SU-DHL-6 (cell line): ENCODE measurements around the gene ARL5A.

Experiments used
- H2AFZ ChIP-seq: fragments of 200-600 bp; sonication (generic); 2 replicates; pipeline ENCODE4 v1.6.1; 2014; ENCODE audit warnings: low read depth, mild to moderate bottlenecking, moderate library complexity, mixed read lengths, antibody characterized with exemption, low read length; ENCODE audit not compliant: severe bottlenecking
- H3F3A ChIP-seq: fragments of 200-600 bp; shearing (Covaris generic); 2 replicates; pipeline ENCODE4 v1.6.0; 2016; ENCODE audit warnings: antibody characterized with exemption, mild to moderate bottlenecking; ENCODE audit not compliant: insufficient read depth
- H3K27ac ChIP-seq: fragments of 200-600 bp; sonication (generic); 2 replicates; pipeline ENCODE4 v1.5.1; 2016; ENCODE audit warnings: low read depth, mild to moderate bottlenecking, low read length, moderate library complexity, mixed read lengths
- H3K27me3 ChIP-seq: fragments of 200-600 bp; sonication (generic), shearing (Covaris generic); 2 replicates; pipeline ENCODE4 v1.6.0; 2014; ENCODE audit warnings: mild to moderate bottlenecking, low read length
- H3K36me3 ChIP-seq: fragments of 200-600 bp; sonication (generic); 2 replicates; pipeline ENCODE4 v1.6.1; 2014; ENCODE audit warnings: mild to moderate bottlenecking, low read length, mixed read lengths
- H3K4me2 ChIP-seq: fragments of 300-600, 200-600 bp; shearing (Covaris generic), sonication (generic); 2 replicates; pipeline ENCODE4 v1.6.0; 2014; ENCODE audit warnings: low read length, low read depth, mild to moderate bottlenecking; ENCODE audit not compliant: poor library complexity, severe bottlenecking
- H3K4me3 ChIP-seq: fragments of 200-600 bp; sonication (generic); 2 replicates; pipeline ENCODE4 v1.5.1; 2014; ENCODE audit warnings: antibody characterized with exemption, low read length, mild to moderate bottlenecking, mixed read lengths; ENCODE audit not compliant: insufficient read depth, poor library complexity, severe bottlenecking
- H3K79me2 ChIP-seq: fragments of 200-600 bp; sonication (generic); 2 replicates; pipeline ENCODE4 v1.6.1; 2014; ENCODE audit warnings: mild to moderate bottlenecking, low read length, moderate library complexity; ENCODE audit not compliant: insufficient read depth
- H3K9ac ChIP-seq: fragments of 200-600 bp; sonication (generic); 2 replicates; pipeline ENCODE4 v1.7.0; 2014; ENCODE audit warnings: mild to moderate bottlenecking, low read length
- H3K9me2 ChIP-seq: fragments of 200-600 bp; sonication (generic); replicated peaks from 2 replicates; pipeline ENCODE4 v1.6.1; 2014; ENCODE audit warnings: low read length; ENCODE audit not compliant: insufficient read depth
- H3K9me3 ChIP-seq: fragments of 200-600 bp; sonication (generic); 2 replicates; pipeline ENCODE4 v1.6.1; 2014; ENCODE audit warnings: low read length, mixed read lengths; ENCODE audit not compliant: insufficient read depth
- H4K20me1 ChIP-seq: fragments of 200-600 bp; sonication (generic); 2 replicates; pipeline ENCODE4 v1.6.1; 2014; ENCODE audit warnings: low read depth, mild to moderate bottlenecking, antibody characterized with exemption, low read length, moderate library complexity, mixed read lengths
- EZH2phosphoT487 ChIP-seq: fragments of 200-600 bp; sonication (generic), shearing (Covaris generic); conservative IDR thresholded peaks from 2 replicates; pipeline ENCODE4 v1.6.1; 2018; ENCODE audit warnings: mild to moderate bottlenecking, antibody characterized with exemption, low read length, moderate library complexity, mixed read lengths
- TF ChIP-seq, protein P1 (sequence below): fragments of 200-600 bp; sonication (generic); IDR thresholded peaks from one replicate; pipeline ENCODE4 v1.5.1; 2017; ENCODE audit warnings: antibody characterized with exemption, mild to moderate bottlenecking, low read length, moderate library complexity; ENCODE audit not compliant: insufficient read depth, poor library complexity, severe bottlenecking

The ARL5A gene

DNA sequence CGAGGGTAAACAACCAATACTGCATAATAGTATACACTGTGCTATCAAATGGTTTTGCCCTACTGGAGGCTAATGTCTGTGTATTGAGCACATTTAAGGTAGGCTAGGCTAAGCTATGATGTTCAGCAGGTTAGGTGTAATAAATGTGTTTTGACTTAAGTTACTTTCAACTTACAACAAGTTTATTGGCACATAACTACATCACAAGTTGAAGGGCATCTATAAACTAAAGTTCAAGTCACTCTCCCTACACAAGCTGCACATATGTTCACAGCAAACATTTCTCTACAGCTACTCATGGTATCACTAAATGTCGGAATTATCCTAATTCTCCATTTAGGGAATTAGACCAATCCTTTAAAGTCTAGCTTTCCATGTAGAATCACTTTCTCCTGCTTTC, 11.4 kb downstream of the ARL5A start:
- Histone ChIP-seq H3K36me3 (peaks cover 23% of the 10 kb centered on the region), H3K79me2 (peaks cover 72% of the 10 kb centered on the region), H3K27ac (no peak overlapping the region), H3K4me3 (no peak overlapping the region), H4K20me1 (peaks cover 15% of the 10 kb centered on the region; the same call in 1 of the 2 replicates), H3K9ac (no peak overlapping the region), H3K9me3 (no peaks in the 10 kb centered on the region), H3K27me3 (no peaks in the 10 kb centered on the region), H3F3A (peaks cover 3% of the 10 kb centered on the region; the same call in 1 of the 2 replicates), H3K9me2 (no peaks in the 10 kb centered on the region), H2AFZ (no peak overlapping the region), H3K4me2 (no peak overlapping the region)
- TF ChIP-seq, protein P1, sequence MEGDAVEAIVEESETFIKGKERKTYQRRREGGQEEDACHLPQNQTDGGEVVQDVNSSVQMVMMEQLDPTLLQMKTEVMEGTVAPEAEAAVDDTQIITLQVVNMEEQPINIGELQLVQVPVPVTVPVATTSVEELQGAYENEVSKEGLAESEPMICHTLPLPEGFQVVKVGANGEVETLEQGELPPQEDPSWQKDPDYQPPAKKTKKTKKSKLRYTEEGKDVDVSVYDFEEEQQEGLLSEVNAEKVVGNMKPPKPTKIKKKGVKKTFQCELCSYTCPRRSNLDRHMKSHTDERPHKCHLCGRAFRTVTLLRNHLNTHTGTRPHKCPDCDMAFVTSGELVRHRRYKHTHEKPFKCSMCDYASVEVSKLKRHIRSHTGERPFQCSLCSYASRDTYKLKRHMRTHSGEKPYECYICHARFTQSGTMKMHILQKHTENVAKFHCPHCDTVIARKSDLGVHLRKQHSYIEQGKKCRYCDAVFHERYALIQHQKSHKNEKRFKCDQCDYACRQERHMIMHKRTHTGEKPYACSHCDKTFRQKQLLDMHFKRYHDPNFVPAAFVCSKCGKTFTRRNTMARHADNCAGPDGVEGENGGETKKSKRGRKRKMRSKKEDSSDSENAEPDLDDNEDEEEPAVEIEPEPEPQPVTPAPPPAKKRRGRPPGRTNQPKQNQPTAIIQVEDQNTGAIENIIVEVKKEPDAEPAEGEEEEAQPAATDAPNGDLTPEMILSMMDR, result no peak
- TF ChIP-seq EZH2phosphoT487, result no peak

DNA sequence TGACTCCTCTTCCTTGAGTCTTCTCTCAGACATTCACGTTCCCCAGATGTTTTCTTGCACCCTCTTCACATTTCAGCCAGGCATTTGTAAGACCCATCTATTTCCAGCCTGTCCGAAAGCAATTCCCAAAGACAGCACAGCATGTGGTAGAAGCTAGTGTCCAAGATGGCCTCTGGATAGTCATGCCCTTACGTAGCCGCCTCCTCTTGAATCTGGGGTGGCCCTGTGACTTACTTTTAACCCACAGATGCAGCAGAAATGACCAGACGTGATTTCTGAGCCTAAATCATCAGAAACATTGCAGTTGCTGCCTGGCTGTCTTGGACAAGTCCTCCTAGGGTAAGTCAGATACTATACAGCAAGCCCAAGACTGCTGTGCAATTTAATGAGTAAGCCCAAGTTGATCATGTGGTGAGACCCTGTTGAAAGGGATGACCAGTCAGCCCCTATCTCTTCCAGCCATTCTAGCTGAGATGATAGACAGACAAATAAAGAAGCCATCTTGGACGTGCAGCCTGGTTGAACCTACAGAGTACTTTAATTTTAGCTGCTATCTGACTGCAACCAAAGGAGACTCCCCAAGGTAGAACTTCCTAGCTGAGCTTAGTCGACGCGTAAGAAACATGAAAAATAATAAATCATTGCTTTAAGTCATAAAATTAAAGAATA, 12.3 kb downstream of the ARL5A start:
- TF ChIP-seq EZH2phosphoT487, result no peak
- TF ChIP-seq, protein P1, result no peak

DNA sequence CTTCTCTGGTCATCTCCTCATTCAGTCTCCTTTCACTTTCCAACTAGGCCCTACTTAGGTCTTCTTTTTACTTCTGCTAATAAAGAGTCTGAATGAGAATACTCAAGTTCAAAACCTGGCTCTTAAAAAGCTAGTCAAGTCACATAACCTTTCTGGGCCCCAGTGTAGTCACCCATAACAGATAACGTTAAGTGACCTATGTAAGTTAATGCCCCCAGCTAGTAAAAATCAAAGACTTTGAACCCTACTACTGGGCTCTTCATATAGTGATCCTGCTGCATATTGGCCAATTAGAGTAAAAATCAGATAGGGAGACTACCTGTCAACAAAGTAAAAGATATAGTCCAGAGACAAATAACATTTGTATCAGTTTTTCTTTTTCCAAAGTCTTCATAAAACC, 17.7 kb downstream of the ARL5A start:
- peaks cover 57% of the 10 kb centered on the region for H3K36me3 ChIP-seq
- no peak overlapping the region for H3K27ac ChIP-seq
- no peak overlapping the region for H2AFZ ChIP-seq
- peaks cover 18% of the 10 kb centered on the region for H3K79me2 ChIP-seq
- no peaks in the 10 kb centered on the region for H3K9me3 ChIP-seq
- no peak overlapping the region for H3K4me3 ChIP-seq
- no peak overlapping the region for H3K4me2 ChIP-seq
- H3K9ac ChIP-seq, result no peak overlapping the region
- TF ChIP-seq EZH2phosphoT487, result no peak
- TF ChIP-seq, protein P1, result no peak
- H3K9me2 ChIP-seq, result no peaks in the 10 kb centered on the region
- peaks cover 6% of the 10 kb centered on the region; the same call in 1 of the 2 replicates for H3F3A ChIP-seq
- no peaks in the 10 kb centered on the region for H3K27me3 ChIP-seq
- H4K20me1 ChIP-seq, result peaks cover 11% of the 10 kb centered on the region; the same call in 1 of the 2 replicates

More for the DNA sequence above, 12.3 kb downstream of the ARL5A start:
- H3K9me3 ChIP-seq, result no peaks in the 10 kb centered on the region
- H3K4me3 ChIP-seq, result no peak overlapping the region
- no peak overlapping the region for H3K9ac ChIP-seq
- no peak overlapping the region for H3K4me2 ChIP-seq
- H3F3A ChIP-seq, result peaks cover 6% of the 10 kb centered on the region; the same call in 1 of the 2 replicates
- H3K9me2 ChIP-seq, result no peaks in the 10 kb centered on the region
- peaks cover 15% of the 10 kb centered on the region; the same call in 1 of the 2 replicates for H4K20me1 ChIP-seq
- no peak overlapping the region for H3K27ac ChIP-seq
- peaks cover 67% of the 10 kb centered on the region for H3K79me2 ChIP-seq
- H3K27me3 ChIP-seq, result no peaks in the 10 kb centered on the region
- H3K36me3 ChIP-seq, result peaks cover 29% of the 10 kb centered on the region
- H2AFZ ChIP-seq, result no peak overlapping the region
